Measurements from ENCODE around the gene PPP2R5B. TPM values are rescaled to one million over a fixed set of nuclear protein-coding genes. Genes with fewer than 3 reads are reported as not detected.

The PPP2R5B gene
- total RNA-seq, 1 donor from 2014 or later = 16.9 TPM

DNA sequence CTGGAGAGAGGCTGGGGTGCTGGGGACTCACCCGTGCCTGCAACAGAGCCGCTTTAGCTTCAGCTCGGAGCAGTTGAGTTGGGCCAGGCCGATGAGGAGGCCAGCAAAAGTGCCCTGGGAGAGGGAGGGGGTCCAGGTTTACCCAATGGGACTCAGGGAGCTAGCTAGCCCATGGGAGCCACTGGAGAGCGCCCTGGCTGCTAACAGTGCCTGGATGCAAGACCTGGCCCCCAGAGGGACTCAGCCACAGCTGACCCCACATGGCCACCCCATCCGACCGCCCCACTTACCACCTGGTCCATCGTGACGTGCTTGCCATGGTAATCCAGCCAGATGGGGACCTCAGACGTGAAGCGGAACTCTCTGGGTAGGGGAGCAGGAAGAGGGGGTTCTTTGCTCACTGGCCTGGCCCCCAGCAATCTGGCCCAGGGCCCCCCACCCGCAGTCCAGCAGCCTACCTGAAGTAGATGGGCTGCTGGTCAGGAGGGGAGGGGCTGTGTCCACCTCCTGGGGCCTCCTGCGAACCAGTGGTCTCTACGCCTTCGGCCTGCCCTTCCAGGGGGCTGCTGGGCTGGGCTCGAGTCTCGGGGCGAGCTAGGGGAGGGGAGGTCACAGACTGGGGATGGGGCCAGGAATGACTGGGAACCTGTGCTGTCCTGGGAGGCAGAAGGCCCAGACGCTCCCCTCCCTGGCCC, 27.0 kb upstream of the PPP2R5B start:
- H3K4me1 ChIP-seq = no peaks in the 10 kb centered on the region
- no peaks in the 10 kb centered on the region for H3K27me3 ChIP-seq
- H3K27ac ChIP-seq = no peak overlapping the region
- H3K36me3 ChIP-seq = peaks cover 0 to 45% of the 10 kb centered on the region in 2 donors
- TF ChIP-seq, protein P1, sequence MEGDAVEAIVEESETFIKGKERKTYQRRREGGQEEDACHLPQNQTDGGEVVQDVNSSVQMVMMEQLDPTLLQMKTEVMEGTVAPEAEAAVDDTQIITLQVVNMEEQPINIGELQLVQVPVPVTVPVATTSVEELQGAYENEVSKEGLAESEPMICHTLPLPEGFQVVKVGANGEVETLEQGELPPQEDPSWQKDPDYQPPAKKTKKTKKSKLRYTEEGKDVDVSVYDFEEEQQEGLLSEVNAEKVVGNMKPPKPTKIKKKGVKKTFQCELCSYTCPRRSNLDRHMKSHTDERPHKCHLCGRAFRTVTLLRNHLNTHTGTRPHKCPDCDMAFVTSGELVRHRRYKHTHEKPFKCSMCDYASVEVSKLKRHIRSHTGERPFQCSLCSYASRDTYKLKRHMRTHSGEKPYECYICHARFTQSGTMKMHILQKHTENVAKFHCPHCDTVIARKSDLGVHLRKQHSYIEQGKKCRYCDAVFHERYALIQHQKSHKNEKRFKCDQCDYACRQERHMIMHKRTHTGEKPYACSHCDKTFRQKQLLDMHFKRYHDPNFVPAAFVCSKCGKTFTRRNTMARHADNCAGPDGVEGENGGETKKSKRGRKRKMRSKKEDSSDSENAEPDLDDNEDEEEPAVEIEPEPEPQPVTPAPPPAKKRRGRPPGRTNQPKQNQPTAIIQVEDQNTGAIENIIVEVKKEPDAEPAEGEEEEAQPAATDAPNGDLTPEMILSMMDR (IDR thresholded peaks at IDR 0.05) = no peak
- TF ChIP-seq POLR2A (IDR thresholded peaks at IDR 0.05) (no peak), POLR2AphosphoS5 (IDR thresholded peaks at IDR 0.05; ENCODE audit: insufficient read depth in 1 of 2, low read depth in 1 of 2) (no peak)
- H3K9me3 ChIP-seq = no peaks in the 10 kb centered on the region
- H3K4me3 ChIP-seq = no peak overlapping the region
- DNase-seq (ENCODE audit: extremely low spot score in 2 of 2) = no peak
- intact Hi-C loops (cut with DNase I) = no loop called here

DNA sequence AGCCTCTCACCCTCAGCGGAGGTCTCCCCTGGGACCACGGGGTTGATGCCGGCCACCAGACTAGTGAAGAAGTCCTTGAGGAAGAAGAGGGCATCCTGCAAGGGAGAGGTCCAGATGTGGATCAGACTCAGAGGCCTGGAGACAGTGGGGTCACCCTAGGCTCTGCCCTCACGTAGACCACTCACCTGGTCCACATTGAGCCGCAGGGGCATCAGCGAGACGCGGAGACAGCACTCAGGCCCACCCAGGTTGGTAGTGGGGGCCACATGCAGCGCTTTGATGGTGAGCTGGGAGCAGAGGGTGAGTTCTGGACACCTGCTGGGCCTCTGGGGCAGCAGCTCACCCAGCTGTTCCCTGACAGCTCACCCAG, 26.4 kb upstream of the PPP2R5B start:
- Histone ChIP-seq H3K36me3 (peaks cover 0 to 51% of the 10 kb centered on the region in 2 donors), H3K9me3 (no peaks in the 10 kb centered on the region), H3K27ac (no peak overlapping the region), H3K27me3 (no peaks in the 10 kb centered on the region), H3K4me3 (no peak overlapping the region), H3K4me1 (no peaks in the 10 kb centered on the region)
- intact Hi-C loops (cut with DNase I) = no loop called here
- TF ChIP-seq POLR2A (IDR thresholded peaks at IDR 0.05) = no peak
- TF ChIP-seq, protein P1 (IDR thresholded peaks at IDR 0.05) = no peak
- DNase-seq (ENCODE audit: extremely low spot score in 2 of 2) = no peak

DNA sequence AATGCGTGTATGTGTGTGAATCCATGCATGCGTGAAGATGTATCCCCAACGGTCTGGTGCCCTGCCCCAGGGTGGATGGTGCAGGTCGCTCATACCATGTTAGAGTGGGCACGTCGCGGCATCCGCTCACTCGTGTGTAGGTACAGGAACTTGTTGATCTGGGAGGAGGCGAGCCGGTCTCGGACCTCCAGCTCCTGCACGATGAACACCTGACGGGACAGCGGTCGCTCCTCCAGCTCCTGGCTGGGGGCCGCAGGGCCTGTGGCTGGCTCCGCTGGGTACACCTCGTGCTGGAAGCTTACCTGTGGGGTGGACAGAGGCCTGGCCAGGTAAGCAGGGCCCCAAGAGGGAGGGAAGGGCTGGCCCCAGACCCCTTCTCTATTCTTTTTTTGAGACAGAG, 25.9 kb upstream of the PPP2R5B start:
- Histone ChIP-seq H3K9me3 (no peaks in the 10 kb centered on the region), H3K27me3 (no peaks in the 10 kb centered on the region), H3K36me3 (peaks cover 0 to 55% of the 10 kb centered on the region in 2 donors), H3K4me1 (no peaks in the 10 kb centered on the region), H3K27ac (no peak overlapping the region), H3K4me3 (no peak overlapping the region)
- intact Hi-C loops (cut with DNase I) = no loop called here
- TF ChIP-seq, protein P1 (IDR thresholded peaks at IDR 0.05) = no peak
- TF ChIP-seq POLR2AphosphoS5 (IDR thresholded peaks at IDR 0.05; ENCODE audit: insufficient read depth in 1 of 2, low read depth in 1 of 2) = no peak
- no peak for TF ChIP-seq POLR2A (IDR thresholded peaks at IDR 0.05)
- no peak for DNase-seq (ENCODE audit: extremely low spot score in 2 of 2)

DNA sequence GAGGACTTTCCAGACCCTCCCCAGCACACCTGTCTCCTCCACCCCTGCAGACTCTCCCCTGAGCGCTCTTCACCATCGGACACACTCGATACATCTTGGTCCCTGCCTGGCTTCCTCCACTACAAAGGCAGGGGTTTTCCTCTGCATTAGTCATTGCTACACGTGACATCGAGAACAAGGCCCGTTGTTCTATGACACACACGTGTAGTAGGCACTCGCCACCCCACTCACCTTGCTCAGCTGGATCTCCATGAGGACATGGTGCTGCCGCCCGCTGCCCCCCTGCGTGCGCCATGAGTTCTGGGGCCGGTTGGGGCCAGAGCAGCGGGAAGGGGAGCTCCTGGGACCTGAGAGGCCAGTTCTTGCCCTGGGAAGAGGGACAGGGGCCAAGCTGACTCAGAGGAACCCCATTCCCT, 24.2 kb upstream of the PPP2R5B start:
- H3K4me3 ChIP-seq = no peak overlapping the region
- no peaks in the 10 kb centered on the region for H3K27me3 ChIP-seq
- H3K4me1 ChIP-seq = no peaks in the 10 kb centered on the region
- TF ChIP-seq POLR2A (IDR thresholded peaks at IDR 0.05) (no peak), POLR2AphosphoS5 (IDR thresholded peaks at IDR 0.05; ENCODE audit: insufficient read depth in 1 of 2, low read depth in 1 of 2) (no peak)
- TF ChIP-seq, protein P1 (IDR thresholded peaks at IDR 0.05) = no peak
- H3K27ac ChIP-seq = no peak overlapping the region
- DNase-seq (ENCODE audit: extremely low spot score in 2 of 2) = no peak
- peaks cover 0 to 62% of the 10 kb centered on the region in 2 donors for H3K36me3 ChIP-seq
- H3K9me3 ChIP-seq = no peaks in the 10 kb centered on the region
- intact Hi-C loops (cut with DNase I) = no loop called here

DNA sequence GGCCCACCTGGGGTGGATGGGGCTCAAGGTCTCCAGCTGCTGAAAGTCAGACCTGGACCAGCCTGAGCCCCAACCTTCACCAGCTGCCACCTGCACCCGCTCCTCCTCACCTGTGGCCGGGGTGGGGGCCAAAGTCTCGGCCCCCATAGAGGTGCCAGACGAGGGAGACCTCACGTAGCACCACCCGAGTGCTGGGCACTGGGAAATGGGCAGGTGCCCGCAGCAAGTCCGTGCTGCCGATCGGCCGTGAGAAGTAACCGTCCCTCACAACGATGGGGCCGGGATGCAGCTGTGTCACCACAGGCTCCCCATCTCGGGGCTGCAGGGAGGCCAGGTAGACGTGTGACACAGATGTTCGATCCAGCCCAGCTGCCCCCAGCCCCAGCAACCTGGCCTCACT, 23.7 kb upstream of the PPP2R5B start:
- Histone ChIP-seq H3K9me3 (no peaks in the 10 kb centered on the region), H3K27ac (no peak overlapping the region), H3K4me1 (no peaks in the 10 kb centered on the region), H3K27me3 (no peaks in the 10 kb centered on the region), H3K4me3 (no peak overlapping the region), H3K36me3 (peaks cover 0 to 67% of the 10 kb centered on the region in 2 donors)
- DNase-seq (ENCODE audit: extremely low spot score in 2 of 2) = no peak
- intact Hi-C loops (cut with DNase I) = no loop called here
- no peak for TF ChIP-seq POLR2A (IDR thresholded peaks at IDR 0.05)
- no peak for TF ChIP-seq POLR2AphosphoS5 (IDR thresholded peaks at IDR 0.05; ENCODE audit: insufficient read depth in 1 of 2, low read depth in 1 of 2)
- TF ChIP-seq, protein P1 (IDR thresholded peaks at IDR 0.05) = no peak
